KMS-11 (cell line): ENCODE results near the gene ATP5MG.
A peak's percentile ranks its signal among the peaks of the same experiment; 100 is the strongest.

Experiments used
- H2AFZ ChIP-seq: fragments of 200-600 bp; sonication (generic); 2 replicates; pipeline ENCODE4 v1.6.1; 2016; ENCODE audit warnings: antibody characterized with exemption, mixed run types, low read depth
- H3K27ac ChIP-seq: fragments of 200-600 bp; sonication (generic); 2 replicates; pipeline ENCODE4 v1.6.1; 2016; ENCODE audit warnings: mild to moderate bottlenecking, mixed run types
- H3K27me3 ChIP-seq: fragments of 200-600 bp; sonication (generic); 2 replicates; pipeline ENCODE4 v1.6.1; 2017; ENCODE audit warnings: mild to moderate bottlenecking, low read depth, mixed run types, moderate library complexity; ENCODE audit not compliant: insufficient read depth
- H3K36me3 ChIP-seq: fragments of 200-600 bp; sonication (generic); 2 replicates; pipeline ENCODE4 v1.6.1; 2017; ENCODE audit warnings: mild to moderate bottlenecking, mixed run types; ENCODE audit not compliant: insufficient read depth
- H3K4me1 ChIP-seq: fragments of 200-600 bp; sonication (generic); 2 replicates; pipeline ENCODE4 v1.6.1; 2016; ENCODE audit warnings: mild to moderate bottlenecking, low read depth, mixed run types; ENCODE audit not compliant: poor library complexity, severe bottlenecking
- H3K4me2 ChIP-seq: fragments of 200-600 bp; sonication (generic); 2 replicates; pipeline ENCODE4 v1.7.0; 2016; ENCODE audit warnings: mild to moderate bottlenecking, mixed run types
- H3K4me3 ChIP-seq: fragments of 200-600 bp; sonication (generic); IDR thresholded peaks from 2 replicates; pipeline ENCODE4 v1.6.1; 2017; ENCODE audit warnings: low read depth, low read length, mixed read lengths; ENCODE audit not compliant: insufficient read depth
- H3K79me2 ChIP-seq: fragments of 200-600 bp; sonication (generic); 2 replicates; pipeline ENCODE4 v1.6.1; 2016; ENCODE audit warnings: low read depth, mixed run types; ENCODE audit not compliant: insufficient read depth
- H3K9ac ChIP-seq: fragments of 200-600 bp; sonication (generic); 2 replicates; pipeline ENCODE4 v1.6.1; 2016; ENCODE audit warnings: mild to moderate bottlenecking, mixed run types
- H4K20me1 ChIP-seq: fragments of 200-600 bp; sonication (generic); 2 replicates; pipeline ENCODE4 v1.6.1; 2016; ENCODE audit warnings: mild to moderate bottlenecking, mixed run types; ENCODE audit not compliant: insufficient read depth
- CTCF ChIP-seq: fragments of 200-600 bp; sonication (generic); conservative IDR thresholded peaks from 2 replicates; pipeline ENCODE4 v1.6.1; 2017; ENCODE audit warnings: low read depth, mild to moderate bottlenecking, antibody characterized with exemption, low read length, moderate library complexity, mixed read lengths

ATP5MG gene

GRCh38 chr11:118401151-118401879 lies at the start of gene ATP5MG:
Gene ATP5MG, plus strand, starts transcription at chr11:118401606. Its CDS starts 60 bp downstream, at chr11:118401666.
- Histone ChIP-seq H2AFZ (peak within 1 kb of the TSS; percentile 77), H3K9ac (peak within 1 kb of the TSS; percentile 70), H3K27ac (peak within 1 kb of the TSS; percentile 80), H3K27me3 (no peaks in the 10 kb centered on the region), H3K4me3 (no peak within 1 kb of the TSS), H4K20me1 (no peaks in the 10 kb centered on the region), H3K79me2 (peaks cover 48% of the 10 kb centered on the region), H3K36me3 (no peaks in the 10 kb centered on the region), H3K4me2 (peak within 1 kb of the TSS; percentile 69), H3K4me1 (peaks cover 50% of the 10 kb centered on the region)
- no peak for TF ChIP-seq CTCF

- TF ChIP-seq CTCF = peak; percentile 77
- H3K79me2 ChIP-seq = no peaks in the 10 kb centered on the region
- no peaks in the 10 kb centered on the region for H3K27me3 ChIP-seq
- no peak overlapping the region for H3K9ac ChIP-seq
- no peaks in the 10 kb centered on the region for H3K36me3 ChIP-seq
- H2AFZ ChIP-seq = peak overlapping the region; percentile 41; the same call in 1 of the 2 replicates
- no peak overlapping the region for H3K27ac ChIP-seq
- H4K20me1 ChIP-seq = no peaks in the 10 kb centered on the region
- no peak overlapping the region for H3K4me3 ChIP-seq
- H3K4me2 ChIP-seq = no peak overlapping the region
- H3K4me1 ChIP-seq = peaks cover 5% of the 10 kb centered on the region
Measured at GRCh38 chr11:118353084-118353710, 48.2 kb upstream of the ATP5MG start.

- Histone ChIP-seq H3K27me3 (no peaks in the 10 kb centered on the region), H4K20me1 (no peaks in the 10 kb centered on the region), H3K4me1 (peaks cover 11% of the 10 kb centered on the region), H3K4me2 (no peak overlapping the region), H2AFZ (no peak overlapping the region), H3K9ac (no peak overlapping the region), H3K27ac (no peak overlapping the region), H3K79me2 (peaks cover 28% of the 10 kb centered on the region), H3K4me3 (no peak overlapping the region), H3K36me3 (no peaks in the 10 kb centered on the region)
- no peak for TF ChIP-seq CTCF
Measured at GRCh38 chr11:118358071-118358470, 43.3 kb upstream of the ATP5MG start.

GRCh38 chr11:118359295-118359958 lies 42.0 kb upstream of the ATP5MG start, which contains the start of gene UBE4A:
Gene UBE4A, plus strand, starts transcription at chr11:118359600. Its CDS starts 5,481 bp downstream, at chr11:118365081.
- Histone ChIP-seq H3K4me3 (no peak within 1 kb of the TSS), H3K27me3 (no peaks in the 10 kb centered on the region), H3K79me2 (peaks cover 28% of the 10 kb centered on the region), H4K20me1 (no peaks in the 10 kb centered on the region), H3K27ac (peak within 1 kb of the TSS; percentile 53), H3K4me1 (peaks cover 8% of the 10 kb centered on the region), H3K36me3 (no peaks in the 10 kb centered on the region), H2AFZ (peak within 1 kb of the TSS; percentile 84), H3K9ac (peak within 1 kb of the TSS; percentile 65; the same call in 1 of the 2 replicates), H3K4me2 (peak within 1 kb of the TSS; percentile 82)
- TF ChIP-seq CTCF = no peak
